B cell (primary cell): ENCODE measurements around the gene COMMD1. TPM values are rescaled to one million over a fixed set of nuclear protein-coding genes. Genes with fewer than 3 reads are reported as not detected.

Experiments used
- ATAC-seq: fragments of 200-7000 bp; cut with Tn5 transposase; one replicate; pipeline ENCODE4 v1.10.0; 2021; ENCODE audit warnings: low read depth, mild to moderate bottlenecking, moderate number of reproducible peaks, moderate library complexity
- CTCF ChIA-PET: fragments of 350-600 bp; sonication (Branson Sonifier 250); formaldehyde crosslinking; loops from one replicate; lab custom pipeline; 2021; ENCODE audit warnings: antibody characterized with exemption, inconsistent platforms; lab: Charles Lee
- POLR2A ChIA-PET: fragments of 350-600 bp; sonication (Branson Sonifier 250); formaldehyde crosslinking; loops from one replicate; lab custom pipeline; 2021; ENCODE audit warnings: antibody characterized with exemption; lab: Charles Lee
- DNase-seq: peaks from one replicate; pipeline ENCODE4 v3.0.0; 2013
- H2AFZ ChIP-seq: 2 replicates; pipeline ENCODE4 v1.6.1; 2012; ENCODE audit warnings: mild to moderate bottlenecking, low read depth, low read length; ENCODE audit not compliant: insufficient read depth, poor library complexity, severe bottlenecking
- H3K27ac ChIP-seq, 2 donors: 1 replicate in 1 of 2; 2 replicates in 1 of 2; pipeline ENCODE4 v1.5.1; 2012 to 2013; ENCODE audit warnings: low read length in 2 of 2, mild to moderate bottlenecking in 2 of 2, moderate library complexity in 1 of 2
- H3K27me3 ChIP-seq, 4 experiments: fragments of 200-600 bp in 1 of 4; sonication (generic) in 1 of 4; replicated peaks in 1 of 4; 1 replicate in 2 of 4; 2 replicates in 2 of 4; pipeline versions ENCODE4 v1.6.1 to v1.7.0; 2013 to 2016; ENCODE audit warnings: low read length in 3 of 4, mild to moderate bottlenecking in 2 of 4, mixed read lengths in 1 of 4, moderate library complexity in 1 of 4; ENCODE audit not compliant: insufficient read depth in 4 of 4, control insufficient read depth in 3 of 4; ENCODE audit errors: control extremely low read depth in 1 of 4
- H3K36me3 ChIP-seq, 2 experiments: replicated peaks in 1 of 2; 1 replicate in 1 of 2; 2 replicates in 1 of 2; pipeline versions ENCODE4 v1.6.1 to v1.7.1; 2013; ENCODE audit warnings: low read length in 1 of 2; ENCODE audit not compliant: insufficient read depth in 2 of 2, control insufficient read depth in 1 of 2; ENCODE audit errors: control extremely low read depth in 1 of 2, extremely low read depth in 1 of 2
- H3K4me1 ChIP-seq, 2 donors: fragments of 200-600 bp in 1 of 2; sonication (generic) in 1 of 2; 1 replicate in 1 of 2; 2 replicates in 1 of 2; pipeline versions ENCODE4 v1.5.1 to v1.6.1; 2013 to 2017; ENCODE audit warnings: low read length in 2 of 2; ENCODE audit not compliant: control insufficient read depth in 2 of 2, insufficient read depth in 2 of 2
- H3K4me2 ChIP-seq: replicated peaks from 2 replicates; pipeline ENCODE3; 2012; ENCODE audit warnings: mild to moderate bottlenecking, low read depth, low read length; ENCODE audit not compliant: poor library complexity, severe bottlenecking
- H3K4me3 ChIP-seq, 5 experiments: fragments of 200-600 bp in 1 of 5; sonication (generic) in 1 of 5; 1 replicate in 3 of 5; 2 replicates in 2 of 5; pipeline versions ENCODE4 v1.5.1 to v1.7.0; 2011 to 2016; ENCODE audit warnings: low read length in 4 of 5, mild to moderate bottlenecking in 4 of 5, low read depth in 2 of 5, control low read depth in 1 of 5, moderate library complexity in 1 of 5; ENCODE audit not compliant: insufficient read depth in 1 of 5; ENCODE audit errors: control extremely low read depth in 1 of 5, extremely low read depth in 1 of 5
- H3K79me2 ChIP-seq: fragments of 200-600 bp; sonication (generic); one replicate; pipeline ENCODE4 v1.6.0; 2016; ENCODE audit warnings: low read length; ENCODE audit not compliant: control insufficient read depth, insufficient read depth
- H3K9ac ChIP-seq: fragments of 200-600 bp; sonication (generic); 2 replicates; pipeline ENCODE4 v1.6.1; 2017; ENCODE audit warnings: mild to moderate bottlenecking, low read length, moderate library complexity
- H3K9me3 ChIP-seq, 3 donors: one replicate each; pipeline versions ENCODE4 v1.6.1 to v1.7.1; 2013; ENCODE audit warnings: low read length in 2 of 3; ENCODE audit not compliant: control insufficient read depth in 2 of 3, insufficient read depth in 1 of 3; ENCODE audit errors: control extremely low read depth in 1 of 3
- H4K20me1 ChIP-seq: 2 replicates; pipeline ENCODE4 v1.6.0; 2012; ENCODE audit warnings: mild to moderate bottlenecking, low read length; ENCODE audit not compliant: insufficient read depth, control insufficient read depth, poor library complexity, severe bottlenecking
- H3K27ac Mint-ChIP-seq: one replicate; pipeline ENCODE4 v1.8.0; 2021; ENCODE audit warnings: mixed read lengths
- H3K27me3 Mint-ChIP-seq: one replicate; pipeline ENCODE4 v1.8.0; 2021; ENCODE audit warnings: mixed read lengths
- H3K4me1 Mint-ChIP-seq: one replicate; pipeline ENCODE4 v1.8.0; 2021; ENCODE audit warnings: mixed read lengths
- H3K4me3 Mint-ChIP-seq: one replicate; pipeline ENCODE4 v1.8.0; 2021; ENCODE audit warnings: mixed read lengths
- H3K9me3 Mint-ChIP-seq: one replicate; pipeline ENCODE4 v1.8.0; 2022; ENCODE audit warnings: mixed read lengths; ENCODE audit not compliant: insufficient read depth
- EZH2 ChIP-seq: IDR thresholded peaks from 2 replicates; pipeline ENCODE4 v1.6.1; 2012; ENCODE audit warnings: borderline replicate concordance, low read depth, mild to moderate bottlenecking, moderate library complexity, low read length; ENCODE audit not compliant: insufficient read depth, poor library complexity, severe bottlenecking
- WGBS: methylation state at CpG from one replicate; pipeline ENCODE4 v1.1.5; 2013; ENCODE audit warnings: missing lambda C conversion rate; ENCODE audit not compliant: insufficient coverage; 5-methylcytosine and 5-hydroxymethylcytosine counted together
- intact Hi-C: fragments of 100-400 bp; cut with micrococcal nuclease; formaldehyde crosslinking; loops from one replicate; pipeline ENCODE4 v1.10.0; 2022
- polyA plus RNA-seq: library from polyadenylated mRNA; depleted of rRNA; stranded (reverse); fragments of >200 nt; gene quantifications from 2 replicates; pipeline ENCODE4 v1.2.3, GENCODE V29; 2012
- total RNA-seq, 2 donors: library from RNA; stranded (reverse); fragments of 120-200 nt in 1 of 2; gene quantifications; 1 replicate in 1 of 2; 2 replicates in 1 of 2; pipeline versions ENCODE4 v1.2.3 to v1.2.4, GENCODE V29; 2013 to 2022
- TF ChIP-seq, protein P1 (sequence below): fragments of 200-600 bp; IDR thresholded peaks from one replicate; pipeline ENCODE4 v1.8.0; 2022; ENCODE audit warnings: antibody characterized with exemption, mild to moderate bottlenecking

COMMD1 gene
- total and polyA plus RNA-seq, 2 donors (not counting 1 experiment from before 2014, with no cell fraction given): 20.6 to 25.1 TPM

DNA sequence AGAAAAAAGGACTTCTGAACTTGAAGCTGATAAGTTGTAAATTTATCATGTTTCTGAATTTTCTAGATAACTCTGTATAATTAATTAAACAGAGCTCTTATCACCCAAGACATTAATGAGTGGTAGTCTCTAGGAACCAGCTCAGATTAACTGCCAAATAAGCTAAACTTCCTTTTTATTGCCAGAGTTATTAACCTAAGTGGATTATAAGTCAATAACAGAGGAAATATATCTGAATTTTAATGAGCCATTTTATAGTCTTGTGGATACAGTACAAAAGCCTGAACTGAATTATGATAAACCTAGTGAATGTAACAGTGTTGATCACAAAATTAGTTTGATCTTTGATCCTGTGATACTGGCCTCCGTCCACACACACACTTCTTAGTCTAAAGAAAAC, 111.5 kb downstream of the COMMD1 start:
- H3K4me1 Mint-ChIP-seq: peaks cover 7% of the 10 kb centered on the region
- Histone ChIP-seq H3K4me1 (no peaks in the 10 kb centered on the region), H3K4me2 (no peak overlapping the region), H3K4me3 (no peak overlapping the region), H4K20me1 (no peaks in the 10 kb centered on the region), H3K27ac (no peak overlapping the region), H3K27me3 (no peaks in the 10 kb centered on the region), H3K36me3 (peaks cover 0 to 5% of the 10 kb centered on the region in 2 experiments), H3K9me3 (no peaks in the 10 kb centered on the region), H2AFZ (no peak overlapping the region), H3K9ac (no peak overlapping the region), H3K79me2 (peaks cover 4% of the 10 kb centered on the region)
- TF ChIP-seq, protein P1, sequence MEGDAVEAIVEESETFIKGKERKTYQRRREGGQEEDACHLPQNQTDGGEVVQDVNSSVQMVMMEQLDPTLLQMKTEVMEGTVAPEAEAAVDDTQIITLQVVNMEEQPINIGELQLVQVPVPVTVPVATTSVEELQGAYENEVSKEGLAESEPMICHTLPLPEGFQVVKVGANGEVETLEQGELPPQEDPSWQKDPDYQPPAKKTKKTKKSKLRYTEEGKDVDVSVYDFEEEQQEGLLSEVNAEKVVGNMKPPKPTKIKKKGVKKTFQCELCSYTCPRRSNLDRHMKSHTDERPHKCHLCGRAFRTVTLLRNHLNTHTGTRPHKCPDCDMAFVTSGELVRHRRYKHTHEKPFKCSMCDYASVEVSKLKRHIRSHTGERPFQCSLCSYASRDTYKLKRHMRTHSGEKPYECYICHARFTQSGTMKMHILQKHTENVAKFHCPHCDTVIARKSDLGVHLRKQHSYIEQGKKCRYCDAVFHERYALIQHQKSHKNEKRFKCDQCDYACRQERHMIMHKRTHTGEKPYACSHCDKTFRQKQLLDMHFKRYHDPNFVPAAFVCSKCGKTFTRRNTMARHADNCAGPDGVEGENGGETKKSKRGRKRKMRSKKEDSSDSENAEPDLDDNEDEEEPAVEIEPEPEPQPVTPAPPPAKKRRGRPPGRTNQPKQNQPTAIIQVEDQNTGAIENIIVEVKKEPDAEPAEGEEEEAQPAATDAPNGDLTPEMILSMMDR: no peak
- no peak for TF ChIP-seq EZH2
- CTCF ChIA-PET: interaction anchor here (0.5 kb wide), 1 partner anchor 14 kb away, joined by 4 read pairs; no protein-coding TSS in a partner anchor
- H3K27ac Mint-ChIP-seq: no peak overlapping the region
- H3K9me3 Mint-ChIP-seq: peaks cover 3% of the 10 kb centered on the region
- no peaks in the 10 kb centered on the region for H3K27me3 Mint-ChIP-seq
- POLR2A ChIA-PET: no interaction called here
- DNase-seq (no peak), ATAC-seq (no peak)
- intact Hi-C loops: no loop called here
- no CpG with 5 or more reads among the region's 1 CpG for WGBS
- no peak overlapping the region for H3K4me3 Mint-ChIP-seq

DNA sequence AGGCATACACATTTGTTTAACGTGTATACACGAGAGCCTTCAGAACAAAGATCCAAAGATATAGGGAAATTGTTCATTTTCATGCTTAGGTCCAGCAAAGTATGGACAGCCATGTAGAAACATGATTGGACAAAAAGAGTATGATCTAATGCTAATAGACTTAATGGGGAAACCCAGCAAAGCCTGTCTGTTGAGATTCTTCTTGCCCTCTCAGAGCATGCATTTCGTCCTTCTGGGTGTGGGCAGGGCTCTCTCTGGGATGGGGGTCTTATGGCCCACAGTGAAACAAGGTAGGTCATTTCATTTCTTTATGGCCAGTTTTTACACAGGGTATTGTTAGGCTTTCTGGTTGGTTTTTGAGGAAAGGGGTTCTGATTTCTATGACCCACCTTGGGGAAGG, 124.4 kb downstream of the COMMD1 start:
- Histone ChIP-seq H3K79me2 (peaks cover 8% of the 10 kb centered on the region), H4K20me1 (no peaks in the 10 kb centered on the region), H3K4me2 (no peak overlapping the region), H3K27me3 (no peaks in the 10 kb centered on the region), H3K9ac (no peak overlapping the region), H3K27ac (no peak overlapping the region), H3K4me3 (no peak overlapping the region), H3K36me3 (no peaks in the 10 kb centered on the region), H2AFZ (no peak overlapping the region), H3K9me3 (peaks cover 0 to 5% (median 2%) of the 10 kb centered on the region in 3 donors), H3K4me1 (peaks cover 4 to 5% of the 10 kb centered on the region in 2 donors)
- intact Hi-C loops: loop anchor here (10.0 kb wide), 1 partner anchor 115 kb away; no protein-coding TSS in a partner anchor
- POLR2A ChIA-PET: no interaction called here
- no peaks in the 10 kb centered on the region for H3K9me3 Mint-ChIP-seq
- ATAC-seq (no peak), DNase-seq (no peak)
- no peak overlapping the region for H3K4me3 Mint-ChIP-seq
- CTCF ChIA-PET: no interaction called here
- 100% methylated on average over 3 of the region's 3 CpGs for WGBS
- H3K27me3 Mint-ChIP-seq: no peaks in the 10 kb centered on the region
- peaks cover 10% of the 10 kb centered on the region for H3K4me1 Mint-ChIP-seq
- no peak overlapping the region for H3K27ac Mint-ChIP-seq
- TF ChIP-seq EZH2: no peak
- TF ChIP-seq, protein P1: no peak
